GM18907 (cell line): ENCODE data around the gene HSD11B1L.
A peak's percentile ranks its signal among the peaks of the same experiment; 100 is the strongest.

Experiments used
- ATAC-seq: cut with Tn5 transposase; IDR thresholded peaks from one replicate; pipeline ENCODE4 v1.9.1; 2021; ENCODE audit warnings: mild to moderate bottlenecking, moderate library complexity; ENCODE audit not compliant: unreplicated experiment

Gene HSD11B1L

GRCh38 chr19:5680437-5681368 is at the start of gene HSD11B1L, which contains the start of gene MICOS13:
TSS of gene HSD11B1L (plus strand) at chr19:5681027. CDS start at chr19:5684833, 3,806 bp downstream.
TSS of gene MICOS13 (minus strand) at chr19:5680516. CDS start at chr19:5680486, 30 bp downstream.
- peak; percentile 78 for ATAC-seq

GRCh38 chr19:5631567-5632240 is 49.1 kb upstream of the HSD11B1L start:
- no peak for ATAC-seq

GRCh38 chr19:5632241-5632612 is 48.6 kb upstream of the HSD11B1L start:
- no peak for ATAC-seq

GRCh38 chr19:5632657-5633056 is 48.2 kb upstream of the HSD11B1L start:
- ATAC-seq: no peak

- no peak for ATAC-seq
Measured at GRCh38 chr19:5635427-5635826, 45.4 kb upstream of the HSD11B1L start.

- no peak for ATAC-seq
Measured at GRCh38 chr19:5637971-5638370, 42.9 kb upstream of the HSD11B1L start.

- no peak for ATAC-seq
Measured at GRCh38 chr19:5641171-5641570, 39.7 kb upstream of the HSD11B1L start.

- no peak for ATAC-seq
Measured at GRCh38 chr19:5642204-5642603, 38.6 kb upstream of the HSD11B1L start.

- no peak for ATAC-seq
Measured at GRCh38 chr19:5643060-5643459, 37.8 kb upstream of the HSD11B1L start.

- no peak for ATAC-seq
Measured at GRCh38 chr19:5644037-5644436, 36.8 kb upstream of the HSD11B1L start.

GRCh38 chr19:5645409-5645808 is 35.4 kb upstream of the HSD11B1L start:
- ATAC-seq: no peak

GRCh38 chr19:5646703-5647102 is 34.1 kb upstream of the HSD11B1L start:
- ATAC-seq: no peak

GRCh38 chr19:5648464-5648863 is 32.4 kb upstream of the HSD11B1L start:
- ATAC-seq: no peak

GRCh38 chr19:5651361-5651760 is 29.5 kb upstream of the HSD11B1L start:
- no peak for ATAC-seq

GRCh38 chr19:5652261-5652660 is 28.6 kb upstream of the HSD11B1L start:
- no peak for ATAC-seq

GRCh38 chr19:5654931-5655330 is 25.9 kb upstream of the HSD11B1L start:
- ATAC-seq: no peak

- ATAC-seq: no peak
Measured at GRCh38 chr19:5655412-5655811, 25.4 kb upstream of the HSD11B1L start.

GRCh38 chr19:5661483-5661882 is 19.3 kb upstream of the HSD11B1L start:
- no peak for ATAC-seq

- ATAC-seq: no peak
Measured at GRCh38 chr19:5663904-5664303, 16.9 kb upstream of the HSD11B1L start.

GRCh38 chr19:5664515-5664914 is 16.3 kb upstream of the HSD11B1L start:
- no peak for ATAC-seq

- peak; percentile 56 for ATAC-seq
Measured at GRCh38 chr19:5665781-5666513, 14.9 kb upstream of the HSD11B1L start.
